SK-N-SH (cell line): ENCODE data around the gene STOX1. TPM values are rescaled to one million over a fixed set of nuclear protein-coding genes. Genes with fewer than 3 reads are reported as not detected.

Source experiments
- CTCF ChIA-PET: fragments of 300-600, 350-600 bp; formaldehyde crosslinking; extraction: SDS; loops from one replicate; lab custom pipeline; 2021; lab: Yijun Ruan, JAX
- POLR2A ChIA-PET: fragments of 350-600 bp; sonication (Branson Sonifier 250); formaldehyde crosslinking; extraction: SDS; loops from one replicate; lab custom pipeline; 2020; ENCODE audit warnings: antibody characterized with exemption, inconsistent platforms; lab: Yijun Ruan, JAX
- DNase-seq: peaks from one replicate; pipeline ENCODE4 v3.0.0; 2012
- H2AFZ ChIP-seq: fragments of 200-600 bp; sonication (generic); 2 replicates; pipeline ENCODE4 v1.8.1; 2016; ENCODE audit warnings: antibody characterized with exemption, mild to moderate bottlenecking, low read depth
- H3F3A ChIP-seq: fragments of 200-600 bp; sonication (generic); replicated peaks from 2 replicates; pipeline ENCODE3; 2016; ENCODE audit warnings: antibody characterized with exemption, mild to moderate bottlenecking; ENCODE audit not compliant: insufficient read depth
- H3K27ac ChIP-seq, 2 experiments: fragments of 200-500 bp in 1 of 2; fragments of 200-600 bp in 1 of 2; sonication (Bioruptor generic) in 1 of 2; sonication (generic), shearing (Covaris generic) in 1 of 2; 2 replicates each; pipeline versions ENCODE4 v1.5.1 to v1.6.1; 2014 to 2016; ENCODE audit warnings: low read depth in 2 of 2, inconsistent platforms in 1 of 2, low read length in 1 of 2, mild to moderate bottlenecking in 1 of 2, mixed read lengths in 1 of 2
- H3K27me3 ChIP-seq: fragments of 200-600 bp; sonication (generic), shearing (Covaris generic); 2 replicates; pipeline ENCODE4 v1.6.1; 2016; ENCODE audit warnings: mixed run types; ENCODE audit not compliant: insufficient read depth
- H3K36me3 ChIP-seq, 2 experiments: fragments of 200-500 bp in 1 of 2; fragments of 200-600 bp in 1 of 2; sonication (Bioruptor generic) in 1 of 2; sonication (generic) in 1 of 2; replicated peaks in 1 of 2; 2 replicates each; pipeline versions ENCODE3 to v1.5.1; 2014 to 2016; ENCODE audit warnings: low read length in 1 of 2, mild to moderate bottlenecking in 1 of 2; ENCODE audit not compliant: insufficient read depth in 2 of 2, control insufficient read depth in 1 of 2
- H3K4me1 ChIP-seq, 2 experiments: fragments of 200-500 bp in 1 of 2; fragments of 200-600 bp in 1 of 2; sonication (Bioruptor generic) in 1 of 2; sonication (generic), shearing (Covaris generic) in 1 of 2; 2 replicates each; pipeline versions ENCODE4 v1.5.1 to v1.6.1; 2014 to 2016; ENCODE audit warnings: low read depth in 1 of 2, low read length in 1 of 2, mixed run types in 1 of 2; ENCODE audit not compliant: insufficient read depth in 2 of 2, control insufficient read depth in 1 of 2
- H3K4me2 ChIP-seq: fragments of 200-600 bp; sonication (generic), shearing (Covaris generic); 2 replicates; pipeline ENCODE4 v1.6.1; 2017; ENCODE audit warnings: mixed run types
- H3K4me3 ChIP-seq, 2 experiments: fragments of 200-500 bp in 1 of 2; fragments of 200-600 bp in 1 of 2; sonication (Bioruptor generic) in 1 of 2; sonication (generic), shearing (Covaris generic) in 1 of 2; 2 replicates each; pipeline versions ENCODE4 v1.5.1 to v1.8.1; 2014 to 2016; ENCODE audit warnings: low read depth in 2 of 2, inconsistent platforms in 1 of 2, low read length in 1 of 2, mild to moderate bottlenecking in 1 of 2, mixed read lengths in 1 of 2, moderate library complexity in 1 of 2
- H3K79me2 ChIP-seq: fragments of 200-600 bp; sonication (generic); 2 replicates; pipeline ENCODE4 v1.8.1; 2017; ENCODE audit warnings: mild to moderate bottlenecking; ENCODE audit not compliant: insufficient read depth
- H3K9ac ChIP-seq: fragments of 200-600 bp; sonication (generic); 2 replicates; pipeline ENCODE4 v1.6.1; 2017; ENCODE audit warnings: mixed run types
- H3K9me2 ChIP-seq: fragments of 200-600 bp; sonication (generic); 2 replicates; pipeline ENCODE4 v1.6.1; 2017; ENCODE audit warnings: mixed run types
- H3K9me3 ChIP-seq: fragments of 200-600 bp; sonication (generic); 2 replicates; pipeline ENCODE4 v1.6.1; 2017; ENCODE audit warnings: mixed run types, mild to moderate bottlenecking, moderate library complexity
- H4K20me1 ChIP-seq: fragments of 200-600 bp; sonication (generic); 2 replicates; pipeline ENCODE4 v1.6.1; 2017; ENCODE audit warnings: mild to moderate bottlenecking, mixed run types; ENCODE audit not compliant: insufficient read depth
- CHD2 ChIP-seq: fragments of 150-350 bp; IDR thresholded peaks from 2 replicates; pipeline ENCODE4 v1.6.1; 2018; ENCODE audit warnings: low read length; ENCODE audit not compliant: partially characterized antibody
- CTCF ChIP-seq: fragments of 200-600 bp; sonication (generic); IDR thresholded peaks from 2 replicates; pipeline ENCODE4 v1.6.1; 2017; ENCODE audit warnings: antibody characterized with exemption, mild to moderate bottlenecking, moderate library complexity
- ELF1 ChIP-seq: IDR thresholded peaks from 2 replicates; pipeline ENCODE4 v1.4.0; 2012
- EP300 ChIP-seq, 2 experiments: IDR thresholded peaks; 2 replicates each; pipeline versions ENCODE4 v1.4.0 to v1.6.1; 2012; ENCODE audit warnings: borderline replicate concordance in 1 of 2, low read depth in 1 of 2, low read length in 1 of 2
- EZH2phosphoT487 ChIP-seq: fragments of 200-600 bp; sonication (generic); IDR thresholded peaks from 2 replicates; pipeline ENCODE4 v1.6.1; 2017; ENCODE audit warnings: low read depth, mixed run types, mild to moderate bottlenecking, antibody characterized with exemption, moderate library complexity, borderline replicate concordance
- FOSL2 ChIP-seq: IDR thresholded peaks from 2 replicates; pipeline ENCODE4 v1.4.0; 2012; ENCODE audit warnings: low read depth, mild to moderate bottlenecking, moderate library complexity, borderline replicate concordance
- FOXJ3 ChIP-seq: sonication (generic); formaldehyde crosslinking; IDR thresholded peaks from 2 replicates; pipeline ENCODE4 v1.5.1; 2020; ENCODE audit warnings: mild to moderate bottlenecking, missing genetic modification reagents
- JUND ChIP-seq: IDR thresholded peaks from 2 replicates; pipeline ENCODE4 v1.4.0; 2012
- MEF2A ChIP-seq: IDR thresholded peaks from 2 replicates; pipeline ENCODE4 v1.4.0; 2012; ENCODE audit warnings: low read depth, borderline replicate concordance
- PBX3 ChIP-seq: IDR thresholded peaks from 2 replicates; pipeline ENCODE4; 2012
- POLR2AphosphoS5 ChIP-seq: IDR thresholded peaks from 2 replicates; pipeline ENCODE4 v1.6.1; 2012; ENCODE audit warnings: low read depth, low read length
- RCOR1 ChIP-seq: fragments of 150-350 bp; IDR thresholded peaks from 2 replicates; pipeline ENCODE4 v1.6.1; 2017; ENCODE audit warnings: antibody characterized with exemption, low read length
- RFX5 ChIP-seq: IDR thresholded peaks from 2 replicates; pipeline ENCODE4 v1.6.1; 2012; ENCODE audit warnings: mild to moderate bottlenecking, improper control_type of control experiment, low read length
- SMC3 ChIP-seq: IDR thresholded peaks from 2 replicates; pipeline ENCODE4 v1.6.1; 2012; ENCODE audit warnings: low read depth, low read length, improper control_type of control experiment
- TCF12 ChIP-seq: IDR thresholded peaks from 2 replicates; pipeline ENCODE4 v1.4.0; 2012
- WGBS: methylation state at CpG from one replicate; pipeline ENCODE4 v1.1.6; 2017; ENCODE audit warnings: low lambda C conversion rate; 5-methylcytosine and 5-hydroxymethylcytosine counted together
- polyA plus RNA-seq, 3 experiments: library from polyadenylated mRNA; depleted of rRNA; stranded (reverse); fragments of >200 nt; gene quantifications; 2 replicates each; pipeline ENCODE4 v1.2.3, GENCODE V29; 2012
- TF ChIP-seq, protein P1 (sequence below): fragments of 150-350 bp; IDR thresholded peaks from 2 replicates; pipeline ENCODE4 v1.6.1; 2017; ENCODE audit warnings: antibody characterized with exemption, low read length, low read depth, borderline replicate concordance

The STOX1 gene
- polyA plus RNA-seq, 1 of the 3 experiments (the other 2 are of a cell fraction): 0.13 TPM

GRCh38 chr10:68870545-68871104, 43.3 kb downstream of the STOX1 start:
- Histone ChIP-seq H3K27ac (peak overlapping the region; percentile 75 to 83), H3K4me2 (0 out of 2 replicates have a peak overlapping the region, but pooled peaks have one; percentile 46), H3K27me3 (no peaks in the 10 kb centered on the region), H4K20me1 (no peaks in the 10 kb centered on the region), H3K4me1 (peaks cover 16 to 26% of the 10 kb centered on the region in 2 experiments; a peak in 3 of 4 replicates), H3K9me3 (no peaks in the 10 kb centered on the region), H3K9me2 (no peaks in the 10 kb centered on the region), H3K4me3 (no peak overlapping the region), H3F3A (peaks cover 14% of the 10 kb centered on the region), H3K79me2 (no peaks in the 10 kb centered on the region), H3K36me3 (no peaks in the 10 kb centered on the region), H2AFZ (peak overlapping the region; percentile 61; the same call in 1 of the 2 replicates), H3K9ac (no peak overlapping the region)
- ChIA-PET CTCF (interaction anchor here (0.7 to 1.5 kb wide), 2 partner anchors 21 to 43 kb away, joined by 3 read pairs; partner anchors contain the start of gene STOX1), POLR2A (no interaction called here)
- TF ChIP-seq PBX3 (0 out of 2 replicates have a peak, but pooled peaks have one; percentile 29), TCF12 (no peak), FOXJ3 (CRISPR knock-in tag) (no peak), MEF2A (no peak)
- TF ChIP-seq, protein P1, sequence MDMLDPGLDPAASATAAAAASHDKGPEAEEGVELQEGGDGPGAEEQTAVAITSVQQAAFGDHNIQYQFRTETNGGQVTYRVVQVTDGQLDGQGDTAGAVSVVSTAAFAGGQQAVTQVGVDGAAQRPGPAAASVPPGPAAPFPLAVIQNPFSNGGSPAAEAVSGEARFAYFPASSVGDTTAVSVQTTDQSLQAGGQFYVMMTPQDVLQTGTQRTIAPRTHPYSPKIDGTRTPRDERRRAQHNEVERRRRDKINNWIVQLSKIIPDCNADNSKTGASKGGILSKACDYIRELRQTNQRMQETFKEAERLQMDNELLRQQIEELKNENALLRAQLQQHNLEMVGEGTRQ: no peak
- no peak for DNase-seq
- 58% methylated on average over 3 of the region's 3 CpGs for WGBS

DNA sequence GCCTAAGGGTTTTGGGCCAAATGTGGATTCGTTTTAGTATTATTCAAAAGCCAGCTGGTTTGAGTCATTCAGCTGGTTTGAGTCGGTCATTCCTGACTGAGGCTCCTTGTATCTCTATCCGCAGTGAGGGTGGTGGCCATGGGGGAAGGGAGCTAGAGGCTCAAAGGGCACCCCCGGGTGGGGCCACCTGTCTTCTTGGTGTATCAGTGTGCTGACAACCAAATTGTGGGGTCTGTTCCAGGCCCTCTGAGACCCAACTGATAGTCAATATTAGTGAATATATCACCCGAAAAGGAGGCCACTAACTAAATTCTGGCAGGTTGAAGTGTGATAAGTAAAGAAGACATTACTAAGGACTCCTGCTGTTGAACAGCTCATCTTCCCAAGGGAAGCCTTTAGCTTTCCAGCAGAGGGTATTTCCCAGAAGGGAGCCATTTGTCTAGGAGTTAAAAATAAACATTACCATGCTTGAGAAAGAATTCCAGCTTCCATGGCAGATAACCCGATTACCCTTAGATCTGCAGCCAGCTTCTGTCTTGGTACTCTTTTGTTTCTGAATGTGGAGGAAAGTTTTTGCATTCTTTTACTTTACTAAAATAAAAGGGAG, 43.9 kb downstream of the STOX1 start:
- no peak for DNase-seq
- peak overlapping the region; percentile 61 for H2AFZ ChIP-seq

More for the DNA sequence above, 43.9 kb downstream of the STOX1 start:
- Histone ChIP-seq H3K9ac (peak overlapping the region; percentile 10; the same call in 1 of the 2 replicates), H3K4me3 (peak overlapping the region in 1 of 2 experiments; percentile 10; a peak in 1 of 4 replicates), H3F3A (peaks cover 14% of the 10 kb centered on the region), H3K79me2 (no peaks in the 10 kb centered on the region), H3K36me3 (no peaks in the 10 kb centered on the region), H4K20me1 (no peaks in the 10 kb centered on the region), H3K9me3 (no peaks in the 10 kb centered on the region), H3K27ac (peak overlapping the region; percentile 75 to 83), H3K4me1 (peaks cover 16 to 26% of the 10 kb centered on the region in 2 experiments; a peak in 3 of 4 replicates), H3K4me2 (peak overlapping the region; percentile 46; the same call in 1 of the 2 replicates), H3K9me2 (no peaks in the 10 kb centered on the region), H3K27me3 (no peaks in the 10 kb centered on the region)
- TF ChIP-seq CHD2 (no peak), FOXJ3 (CRISPR knock-in tag) (no peak), RFX5 (no peak), MEF2A (peak; percentile 76; the same call in 1 of the 2 replicates), RCOR1 (no peak), POLR2AphosphoS5 (no peak), EP300 (IDR thresholded peaks at IDR 0.05; ENCODE audit: borderline replicate concordance in 1 of 2, low read depth in 1 of 2, low read length in 1 of 2) (peak in 1 of 2 experiments; percentile 5; a peak in 1 of 4 replicates), FOSL2 (no peak), JUND (no peak), SMC3 (no peak), ELF1 (no peak), EZH2phosphoT487 (no peak), CTCF (no peak)
- TF ChIP-seq, protein P1: no peak
- ChIA-PET POLR2A (no interaction called here), CTCF (interaction anchor here (0.7 to 1.5 kb wide), 2 partner anchors 21 to 43 kb away, joined by 3 read pairs; partner anchors contain the start of gene STOX1)
- 9% methylated on average over 4 of the region's 6 CpGs for WGBS
